Measurements from ENCODE around the gene ZNF8. TPM values are rescaled to one million over a fixed set of nuclear protein-coding genes. Genes with fewer than 3 reads are reported as not detected.
"Not testable (repeated sequence)": the region's sequence is repeated elsewhere in the genome, so short reads cannot be mapped to it uniquely, and the experiment has no call there.

ZNF8 gene
- total and polyA plus RNA-seq, 7 donors, result 0.60 to 8.6 (median 4.9) TPM

- intact Hi-C loops (cut with DNase I), result loop anchor here (1.0 to 2.0 kb wide), 2 partner anchors 21 to 27 kb away; partner anchors contain the start of gene ZNF8
- Histone ChIP-seq H3K4me3 (peak overlapping the region; percentile 80 to 93 (median 90)), H3K9me3 (no peaks in the 10 kb centered on the region), H3K27ac (peak overlapping the region; percentile 88 to 93 (median 90)), H3K4me1 (peaks cover 0 to 17% (median 14%) of the 10 kb centered on the region in 4 donors), H3K27me3 (no peaks in the 10 kb centered on the region), H3K36me3 (peaks cover under 1 to 39% (median 5%) of the 10 kb centered on the region in 4 donors)
- WGBS, 2 donors, result 46 to 60% methylated on average over 12 of the region's 12 CpGs
- DNase-seq, result no peak
- TF ChIP-seq CTCF (IDR thresholded peaks at IDR 0.05) (no peak), POLR2A (IDR thresholded peaks at IDR 0.05) (no peak), EP300 (IDR thresholded peaks at IDR 0.05) (no peak), POLR2AphosphoS5 (IDR thresholded peaks at IDR 0.05) (no peak)
Observed at GRCh38 chr19:58305932-58306323, 27.2 kb downstream of the ZNF8 start.

- peaks cover 8 to 42% (median 14%) of the 10 kb centered on the region in 4 donors for H3K36me3 ChIP-seq
- no peak overlapping the region for H3K27ac ChIP-seq
- 94% methylated on average over 4 of the region's 4 CpGs for WGBS, 2 donors
- H3K4me1 ChIP-seq, result peaks cover 0 to 17% (median 14%) of the 10 kb centered on the region in 4 donors
- intact Hi-C loops (cut with DNase I), result no loop called here
- H3K27me3 ChIP-seq, result no peaks in the 10 kb centered on the region
- H3K9me3 ChIP-seq, result no peaks in the 10 kb centered on the region
- DNase-seq, result no peak
- TF ChIP-seq EP300 (IDR thresholded peaks at IDR 0.05) (no peak), POLR2AphosphoS5 (IDR thresholded peaks at IDR 0.05) (no peak), CTCF (IDR thresholded peaks at IDR 0.05) (no peak)
- H3K4me3 ChIP-seq, result no peak overlapping the region
Observed at GRCh38 chr19:58307736-58308135, 29.0 kb downstream of the ZNF8 start.

DNA sequence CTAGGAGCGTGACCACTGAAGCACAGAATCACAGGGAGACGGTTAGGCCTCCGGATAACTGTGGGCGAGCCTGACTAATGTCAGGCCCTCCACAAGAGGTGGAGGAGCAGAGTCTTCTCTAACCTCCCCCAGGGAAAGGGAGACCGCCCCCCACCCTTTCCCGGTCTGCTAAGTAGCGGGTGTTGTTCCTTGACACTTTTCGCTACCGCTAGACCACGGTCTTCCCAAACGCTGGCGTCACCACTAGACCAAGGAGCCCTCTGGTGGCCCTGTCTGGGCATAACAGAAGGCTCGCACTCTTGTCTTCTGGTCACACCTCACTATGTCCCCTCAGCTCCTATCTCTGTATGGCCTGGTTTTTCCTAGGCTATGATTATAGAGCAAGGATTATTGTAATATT lies 31.9 kb downstream of the ZNF8 start:
- peak in 3 of 4 experiments; percentile 19 to 45 (median 44) for TF ChIP-seq CTCF (IDR thresholded peaks at IDR 0.05)
- Histone ChIP-seq H3K36me3 (peaks cover 22 to 71% (median 30%) of the 10 kb centered on the region in 4 donors), H3K4me1 (peaks cover 0 to 16% (median 12%) of the 10 kb centered on the region in 4 donors)
- DNase-seq; intact Hi-C loops (cut with DNase I); H3K27me3 ChIP-seq; H3K9me3 ChIP-seq; H3K27ac ChIP-seq; H3K4me3 ChIP-seq: not testable (repeated sequence)
- WGBS, 2 donors, result 79 to 92% methylated on average over 13 of the region's 13 CpGs

GRCh38 chr19:58311345-58311865 lies 32.6 kb downstream of the ZNF8 start:
- Histone ChIP-seq H3K4me1 (peaks cover 0 to 9% (median 5%) of the 10 kb centered on the region in 4 donors), H3K36me3 (peaks cover 22 to 74% (median 31%) of the 10 kb centered on the region in 4 donors), H3K9me3 (no peaks in the 10 kb centered on the region), H3K27me3 (no peaks in the 10 kb centered on the region), H3K27ac (no peak overlapping the region), H3K4me3 (no peak overlapping the region)
- no peak for DNase-seq
- WGBS, 2 donors, result 95 to 96% methylated on average over 7 of the region's 7 CpGs
- intact Hi-C loops (cut with DNase I), result no loop called here
- TF ChIP-seq CTCF (IDR thresholded peaks at IDR 0.05) (no peak), POLR2A (IDR thresholded peaks at IDR 0.05) (no peak)

- DNase-seq, result no peak
- WGBS, 2 donors, result 96 to 98% methylated on average over 2 of the region's 2 CpGs
- TF ChIP-seq POLR2AphosphoS5 (IDR thresholded peaks at IDR 0.05) (no peak), POLR2A (IDR thresholded peaks at IDR 0.05) (no peak), EP300 (IDR thresholded peaks at IDR 0.05) (no peak), CTCF (IDR thresholded peaks at IDR 0.05) (no peak)
- H3K36me3 ChIP-seq, result peaks cover 22 to 61% (median 28%) of the 10 kb centered on the region in 4 donors
- H3K27me3 ChIP-seq, result no peaks in the 10 kb centered on the region
- H3K4me3 ChIP-seq, result no peak overlapping the region
- no peaks in the 10 kb centered on the region for H3K4me1 ChIP-seq
- no peaks in the 10 kb centered on the region for H3K9me3 ChIP-seq
- H3K27ac ChIP-seq, result no peak overlapping the region
- intact Hi-C loops (cut with DNase I), result no loop called here
Observed at GRCh38 chr19:58315580-58315979, 36.8 kb downstream of the ZNF8 start.

Data from sigmoid colon (tissue), 7 donors.